H54 (cell line): ENCODE results near the gene ALOX12B.

ENCODE experiments used
- DNase-seq: peaks from one replicate; pipeline ENCODE4 v3.0.0; 2011; ENCODE audit warnings: low spot score, mixed read lengths; ENCODE audit not compliant: insufficient read length
- FAIRE-seq: peaks from 3 replicates; lab custom pipeline; 2011; peaks lifted over from hg19 to GRCh38; lab: Jason Lieb, UNC
- POLR2A ChIP-seq: IDR thresholded peaks from 2 replicates; pipeline ENCODE4 v1.6.1; 2011; ENCODE audit warnings: low read depth, mild to moderate bottlenecking, low read length

The ALOX12B gene

DNA sequence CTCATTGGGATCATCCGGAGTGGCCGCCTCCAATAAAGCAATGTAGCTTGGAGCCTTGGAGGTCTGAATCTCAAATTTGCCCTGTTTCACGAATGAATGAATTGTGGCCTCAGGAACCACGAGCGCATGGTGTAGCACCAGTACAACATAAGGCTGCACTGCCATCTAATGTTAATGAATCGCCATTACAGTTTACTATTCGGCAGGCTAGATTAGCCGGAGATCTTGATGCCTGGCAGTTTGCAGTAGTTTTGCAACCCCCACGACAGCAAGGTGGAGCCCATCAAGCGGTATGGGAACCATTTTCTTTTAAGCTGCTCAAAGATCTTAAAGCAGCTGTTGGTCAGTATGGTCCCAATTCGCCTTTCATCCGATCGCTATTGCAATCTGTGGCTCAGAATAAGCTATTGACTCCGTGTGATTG, 29.8 kb downstream of the ALOX12B start:
- FAIRE-seq (peak; percentile 89), DNase-seq (peak; percentile 75)
- no peak for TF ChIP-seq POLR2A

GRCh38 chr17:8056976-8057625, 30.4 kb downstream of the ALOX12B start:
- TF ChIP-seq POLR2A = no peak
- DNase-seq (no peak), FAIRE-seq (no peak)

DNA sequence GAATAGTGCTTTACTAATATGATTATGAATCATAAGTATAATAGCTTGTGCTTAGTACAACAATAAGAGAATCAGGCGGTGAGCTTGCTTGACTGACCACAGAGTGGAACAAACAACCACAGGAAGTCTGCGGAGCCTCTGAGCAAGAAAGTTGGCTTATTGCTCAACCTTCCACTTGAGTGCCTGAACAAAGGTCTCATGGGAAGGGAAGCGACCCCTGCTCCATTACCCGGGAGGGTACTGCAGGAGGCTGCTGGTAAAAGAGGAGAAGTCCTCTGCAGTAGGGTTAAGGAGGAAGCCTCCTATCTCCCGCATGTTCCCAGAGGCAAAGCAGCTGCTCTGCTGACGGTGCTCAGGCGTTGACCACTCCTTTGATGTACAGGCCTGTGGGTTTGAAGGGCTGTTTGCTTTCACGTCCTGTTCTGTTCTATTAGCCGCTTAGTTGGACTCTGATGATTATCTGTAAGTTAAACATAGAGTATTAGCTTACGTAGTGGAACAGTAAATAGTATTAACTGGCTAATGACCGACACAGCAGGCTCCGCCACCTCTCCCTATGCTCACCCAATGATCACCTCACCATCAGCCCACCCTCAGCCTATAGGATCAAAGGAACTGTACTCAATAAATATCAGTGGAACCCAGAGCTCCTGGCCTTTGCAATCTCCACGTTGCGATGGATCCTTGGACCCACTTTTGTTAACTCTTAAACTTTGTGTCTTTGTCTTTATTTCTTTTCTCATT, 31.1 kb downstream of the ALOX12B start:
- FAIRE-seq (no peak), DNase-seq (no peak)

DNA sequence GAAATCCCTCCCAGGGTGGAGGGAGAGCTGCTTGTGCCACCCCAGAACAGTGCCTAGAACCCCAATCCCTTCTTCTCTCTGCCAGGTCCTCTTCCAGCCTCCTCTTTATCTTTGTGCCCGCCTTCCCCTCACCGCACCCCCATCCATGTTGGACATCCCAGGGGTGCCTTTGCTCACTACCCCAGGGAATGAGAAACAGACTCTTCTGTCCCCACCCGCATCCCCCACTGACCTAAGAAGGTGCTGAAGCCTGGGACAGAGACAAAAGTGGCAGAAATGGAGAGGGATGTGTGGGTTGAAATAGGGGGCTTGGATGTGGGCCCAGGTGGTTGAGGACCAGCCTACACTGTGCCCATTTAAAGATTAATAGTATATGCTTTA, 31.7 kb downstream of the ALOX12B start:
- no peak for TF ChIP-seq POLR2A
- DNase-seq = no peak
- no peak for FAIRE-seq

More for the DNA sequence above, 31.1 kb downstream of the ALOX12B start:
- no peak for TF ChIP-seq POLR2A

DNA sequence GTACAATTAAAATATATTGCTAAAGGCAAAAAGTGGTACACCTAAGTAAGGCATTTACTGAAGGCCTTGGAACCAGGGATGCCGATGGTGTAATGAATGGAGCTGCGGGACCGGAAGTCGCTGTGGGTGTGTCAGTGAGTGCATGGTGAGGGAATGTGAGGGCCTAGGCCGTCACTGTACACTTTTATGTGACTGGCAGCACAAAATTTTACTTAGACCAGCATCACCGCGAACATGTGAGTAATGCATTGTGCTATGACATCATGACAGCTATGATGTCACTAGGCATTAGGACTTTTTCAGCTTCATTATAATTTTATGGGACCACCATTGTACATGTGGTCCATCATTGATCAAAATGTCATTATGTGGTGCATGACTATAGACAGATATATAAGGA, 33.9 kb downstream of the ALOX12B start:
- DNase-seq = no peak
- FAIRE-seq = no peak
- no peak for TF ChIP-seq POLR2A

DNA sequence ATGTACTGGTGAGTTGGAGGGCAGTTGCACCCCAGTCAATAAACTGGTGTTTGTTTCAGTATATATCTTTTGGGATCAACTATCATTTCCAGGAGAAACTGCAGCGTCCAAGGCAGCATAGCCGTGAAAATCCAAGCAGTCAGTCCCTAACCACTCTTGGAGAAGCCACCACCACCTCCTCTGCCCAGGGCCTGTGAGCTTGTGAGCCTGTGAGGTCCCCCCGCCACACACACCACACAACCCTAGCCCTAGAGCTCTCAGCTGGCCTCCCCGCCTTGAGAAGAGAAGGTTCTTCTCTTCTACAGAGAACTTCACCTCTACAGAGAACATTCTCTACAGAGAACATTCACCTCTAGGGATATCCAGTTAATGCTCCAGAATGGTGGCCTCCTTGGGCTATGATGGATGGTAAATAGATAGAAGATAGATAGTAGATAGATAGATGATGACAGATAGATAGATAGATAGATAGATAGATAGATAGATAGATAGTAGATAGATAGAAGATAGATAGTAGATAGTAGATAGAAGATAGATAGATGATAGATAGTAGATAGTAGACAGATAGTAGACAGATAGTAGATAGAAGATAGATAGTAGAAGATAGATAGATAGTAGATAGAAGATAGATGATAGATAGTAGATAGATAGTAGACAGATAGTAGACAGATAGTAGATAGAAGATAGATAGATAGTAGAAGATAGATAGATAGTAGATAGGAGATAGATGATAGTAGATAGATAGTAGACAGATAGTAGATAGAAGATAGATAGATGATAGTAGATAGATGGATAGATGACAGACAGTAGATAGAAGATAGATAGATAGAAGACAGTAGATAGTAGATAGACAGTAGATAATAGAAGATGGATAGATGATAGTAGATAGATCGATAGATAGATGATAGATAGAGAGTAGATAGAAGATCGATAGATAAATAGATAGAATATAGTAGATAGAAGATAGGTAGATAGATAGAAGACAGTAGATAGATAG, 35.0 kb downstream of the ALOX12B start:
- no peak for TF ChIP-seq POLR2A
- FAIRE-seq (no peak), DNase-seq (no peak)

- no peak for DNase-seq
- no peak for TF ChIP-seq POLR2A
- FAIRE-seq = no peak
Observed at GRCh38 chr17:8051831-8052230, 35.7 kb downstream of the ALOX12B start.

DNA sequence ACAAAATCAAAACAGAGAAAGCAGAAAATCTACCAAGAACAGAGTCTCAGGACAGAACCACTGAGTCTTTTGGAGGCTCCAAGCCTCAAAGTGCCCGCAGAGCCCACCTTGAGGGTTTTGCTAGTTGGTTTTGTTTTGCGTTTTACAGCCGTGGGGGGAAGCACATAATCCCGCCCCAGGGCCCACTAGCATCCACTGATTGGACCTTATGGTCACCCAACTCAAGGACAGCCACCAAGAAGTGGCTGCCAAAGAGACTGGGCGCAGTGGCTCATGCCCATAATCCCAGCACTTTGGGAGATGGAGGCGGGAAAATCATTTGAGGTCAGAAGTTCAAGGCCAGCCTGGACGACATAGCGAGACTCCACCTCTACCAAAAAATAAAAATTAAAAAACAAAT, 38.8 kb downstream of the ALOX12B start:
- FAIRE-seq (no peak), DNase-seq (no peak)

GRCh38 chr17:8048236-8048635, 39.3 kb downstream of the ALOX12B start:
- DNase-seq (no peak), FAIRE-seq (no peak)
- TF ChIP-seq POLR2A = no peak

More for the DNA sequence above, 38.8 kb downstream of the ALOX12B start:
- TF ChIP-seq POLR2A = no peak

DNA sequence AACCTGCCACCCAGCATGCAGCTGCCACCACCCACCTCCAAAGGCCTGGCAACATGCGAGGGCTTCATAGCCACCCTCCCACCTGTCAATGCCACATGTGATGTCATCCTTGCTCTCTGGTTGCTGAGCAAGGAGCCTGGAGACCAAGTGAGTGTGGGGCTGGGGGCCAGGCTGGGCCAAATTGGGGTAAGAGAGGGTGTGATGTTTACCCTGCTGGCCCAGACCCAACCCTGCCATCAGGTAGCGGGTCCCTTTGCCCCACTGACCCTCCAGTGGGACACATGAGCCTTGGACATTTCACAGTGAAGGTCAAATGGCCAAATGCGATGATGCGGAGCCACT, 39.8 kb downstream of the ALOX12B start:
- no peak for TF ChIP-seq POLR2A
- FAIRE-seq = no peak
- no peak for DNase-seq

DNA sequence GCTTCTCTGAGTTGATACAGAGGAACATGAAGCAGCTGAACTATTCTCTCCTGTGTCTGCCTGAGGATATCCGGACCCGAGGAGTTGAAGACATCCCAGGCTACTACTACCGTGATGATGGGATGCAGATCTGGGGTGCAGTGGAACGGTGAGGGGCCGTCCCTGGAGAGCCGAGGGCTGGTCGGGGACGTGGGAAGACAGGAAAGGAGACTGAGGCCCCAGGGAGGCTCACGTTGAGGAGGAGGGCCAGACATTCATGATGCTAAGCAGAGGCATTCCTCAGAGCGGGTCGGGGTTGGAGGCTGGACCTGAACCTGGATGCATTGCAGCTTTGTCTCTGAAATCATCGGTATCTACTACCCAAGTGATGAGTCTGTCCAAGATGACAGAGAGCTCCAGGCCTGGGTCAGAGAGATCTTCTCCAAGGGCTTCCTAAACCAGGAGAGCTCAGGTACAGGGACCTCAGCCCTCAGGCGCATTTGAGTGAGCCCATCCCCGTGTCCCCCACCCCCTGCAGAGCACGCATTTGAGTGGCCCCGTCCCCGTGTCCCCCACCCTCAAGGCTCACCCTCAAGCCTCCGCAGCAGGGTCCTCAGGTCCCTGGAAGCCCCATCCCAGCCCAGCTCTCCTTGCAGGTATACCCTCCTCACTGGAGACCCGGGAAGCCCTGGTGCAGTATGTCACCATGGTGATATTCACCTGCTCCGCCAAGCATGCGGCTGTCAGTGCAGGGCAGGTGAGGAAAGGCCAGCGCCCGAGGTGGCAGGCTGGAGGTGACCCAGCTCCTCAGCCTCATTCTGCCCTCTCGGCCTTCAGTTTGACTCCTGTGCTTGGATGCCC, 40.4 kb downstream of the ALOX12B start:
- DNase-seq (no peak), FAIRE-seq (no peak)
- no peak for TF ChIP-seq POLR2A

GRCh38 chr17:8046306-8046928, 41.1 kb downstream of the ALOX12B start:
- DNase-seq (no peak), FAIRE-seq (no peak)
- TF ChIP-seq POLR2A = no peak
